HL-60 (cell line): ENCODE measurements around the gene SHB.

Experiments used
- CTCF ChIP-seq: IDR thresholded peaks from one replicate; pipeline ENCODE4 v1.5.1; 2011; ENCODE audit warnings: low read length, control low read depth, inconsistent platforms; ENCODE audit not compliant: insufficient read depth
- GABPA ChIP-seq: IDR thresholded peaks from 2 replicates; pipeline ENCODE4 v1.6.1; 2012; ENCODE audit warnings: low read depth
- POLR2AphosphoS5 ChIP-seq: IDR thresholded peaks from 2 replicates; pipeline ENCODE4 v1.6.1; 2012; ENCODE audit warnings: low read depth
- REST ChIP-seq: IDR thresholded peaks from 2 replicates; pipeline ENCODE4 v1.6.1; 2012; ENCODE audit warnings: low read depth; ENCODE audit not compliant: insufficient replicate concordance
- SPI1 ChIP-seq: IDR thresholded peaks from 2 replicates; pipeline ENCODE4 v1.6.1; 2012; ENCODE audit warnings: low read depth, mild to moderate bottlenecking, borderline replicate concordance

GRCh38 chr9:37978481-37978864 is 90.6 kb downstream of the SHB start:
- TF ChIP-seq GABPA: no peak
- no peak for TF ChIP-seq CTCF
- no peak for TF ChIP-seq REST
- TF ChIP-seq POLR2AphosphoS5: no peak
- TF ChIP-seq SPI1: no peak
